GM23338 (cell line): ENCODE results near the gene LRP1B. TPM values are rescaled to one million over a fixed set of nuclear protein-coding genes. Genes with fewer than 3 reads are reported as not detected.

ENCODE experiments used
- ATAC-seq: fragments of 200-7000 bp; cut with Tn5 transposase; 3 replicates; pipeline ENCODE4 v1.9.1; 2020
- DNase-seq: peaks from one replicate; pipeline ENCODE4 v3.0.0-alpha.2; 2015; ENCODE audit warnings: low spot score
- H2AFZ ChIP-seq: fragments of 200-600 bp; sonication (generic); 2 replicates; pipeline ENCODE4 v1.8.0; 2016; ENCODE audit warnings: antibody characterized with exemption, mild to moderate bottlenecking, moderate library complexity
- H3F3A ChIP-seq: fragments of 200-600 bp; sonication (generic); replicated peaks from 2 replicates; pipeline ENCODE4 v1.8.0; 2017; ENCODE audit warnings: antibody characterized with exemption, mixed run types, low read depth
- H3K27ac ChIP-seq: fragments of 200-600 bp; sonication (generic); 2 replicates; pipeline ENCODE4 v1.6.1; 2016; ENCODE audit warnings: low read depth
- H3K27me3 ChIP-seq: fragments of 200-600 bp; sonication (generic); 2 replicates; pipeline ENCODE4 v1.8.0; 2016; ENCODE audit warnings: mild to moderate bottlenecking, mixed run types, moderate library complexity; ENCODE audit not compliant: insufficient read depth
- H3K36me3 ChIP-seq: fragments of 200-600 bp; sonication (generic); 2 replicates; pipeline ENCODE4 v1.8.0; 2016; ENCODE audit warnings: mild to moderate bottlenecking; ENCODE audit not compliant: insufficient read depth
- H3K4me1 ChIP-seq: fragments of 200-600 bp; sonication (generic); 2 replicates; pipeline ENCODE4 v1.8.0; 2016; ENCODE audit warnings: mild to moderate bottlenecking, moderate library complexity; ENCODE audit not compliant: insufficient read depth
- H3K4me2 ChIP-seq: fragments of 200-600 bp; sonication (generic); 2 replicates; pipeline ENCODE4 v1.7.1; 2017; ENCODE audit warnings: mixed run types
- H3K4me3 ChIP-seq: fragments of 200-600 bp; sonication (generic); 2 replicates; pipeline ENCODE4 v1.6.1; 2016; ENCODE audit warnings: mixed run types
- H3K79me2 ChIP-seq: fragments of 200-600 bp; sonication (generic); replicated peaks from 2 replicates; pipeline ENCODE4 v1.8.0; 2017; ENCODE audit warnings: mild to moderate bottlenecking; ENCODE audit not compliant: insufficient read depth
- H3K9me2 ChIP-seq: fragments of 200-600 bp; sonication (generic); 2 replicates; pipeline ENCODE4 v1.8.0; 2017; ENCODE audit not compliant: insufficient read depth
- H4K20me1 ChIP-seq: fragments of 200-600 bp; sonication (generic); replicated peaks from 2 replicates; pipeline ENCODE4 v1.8.0; 2017; ENCODE audit warnings: mild to moderate bottlenecking; ENCODE audit not compliant: insufficient read depth
- H3K27ac Mint-ChIP-seq: 2 replicates; pipeline ENCODE4 v1.8.0; 2020; ENCODE audit warnings: inconsistent platforms, mild to moderate bottlenecking, moderate library complexity, mixed read lengths
- H3K27me3 Mint-ChIP-seq: 3 replicates; pipeline ENCODE4 v1.8.0; 2022; ENCODE audit warnings: low read depth, mild to moderate bottlenecking, moderate library complexity, mixed read lengths, inconsistent platforms; ENCODE audit not compliant: insufficient read depth, poor library complexity
- H3K36me3 Mint-ChIP-seq: 3 replicates; pipeline ENCODE4 v1.8.0; 2021; ENCODE audit warnings: low read depth, mild to moderate bottlenecking, inconsistent platforms, moderate library complexity, mixed read lengths
- H3K4me1 Mint-ChIP-seq: 3 replicates; pipeline ENCODE4 v1.8.0; 2020; ENCODE audit warnings: mild to moderate bottlenecking, inconsistent platforms, mixed read lengths
- H3K4me3 Mint-ChIP-seq: 3 replicates; pipeline ENCODE4 v1.8.0; 2021; ENCODE audit warnings: moderate library complexity, mild to moderate bottlenecking, inconsistent platforms, mixed read lengths
- H3K9me3 Mint-ChIP-seq: 3 replicates; pipeline ENCODE4 v1.8.0; 2020; ENCODE audit warnings: moderate library complexity, mild to moderate bottlenecking, inconsistent platforms, mixed read lengths
- CREB1 ChIP-seq: fragments of 250-450 bp; sonication (Bioruptor Pico); IDR thresholded peaks from 2 replicates; pipeline ENCODE4 v1.5.0; 2020; ENCODE audit warnings: low read depth, mild to moderate bottlenecking, moderate library complexity
- JUNB ChIP-seq: IDR thresholded peaks from one replicate; pipeline ENCODE4 v1.6.1; 2016; ENCODE audit warnings: antibody characterized with exemption; ENCODE audit not compliant: unreplicated experiment
- NANOG ChIP-seq: IDR thresholded peaks from 2 replicates; pipeline ENCODE4 v1.6.1; 2016; ENCODE audit warnings: antibody characterized with exemption, borderline replicate concordance
- POLR2AphosphoS5 ChIP-seq: IDR thresholded peaks from 2 replicates; pipeline ENCODE4 v1.6.1; 2016; ENCODE audit warnings: antibody characterized with exemption, low read depth
- REST ChIP-seq: IDR thresholded peaks from one replicate; pipeline ENCODE4 v1.6.1; 2018; ENCODE audit warnings: antibody characterized with exemption; ENCODE audit not compliant: unreplicated experiment
- STAT1 ChIP-seq: IDR thresholded peaks from one replicate; pipeline ENCODE4 v1.6.1; 2016; ENCODE audit warnings: antibody characterized with exemption; ENCODE audit not compliant: unreplicated experiment
- ZNF114 ChIP-seq: fragments of 250-450 bp; sonication (Bioruptor Pico); IDR thresholded peaks from 2 replicates; pipeline ENCODE4 v1.5.0; 2020; ENCODE audit warnings: mild to moderate bottlenecking, moderate library complexity
- ZNF331 ChIP-seq: fragments of 250-450 bp; sonication (Bioruptor Pico); IDR thresholded peaks from 2 replicates; pipeline ENCODE4 v1.5.0; 2020; ENCODE audit warnings: low read depth, mild to moderate bottlenecking, moderate library complexity
- ZNF462 ChIP-seq: fragments of 250-450 bp; sonication (Bioruptor Pico); IDR thresholded peaks from 2 replicates; pipeline ENCODE4 v1.5.0; 2020; ENCODE audit warnings: mild to moderate bottlenecking, moderate library complexity
- polyA plus RNA-seq: library from polyadenylated mRNA; unstranded; fragments of >200 nt; fragmentation: Nextera tagmentation; extraction: Ambion mirVana; gene quantifications from 2 replicates; pipeline ENCODE4 v1.2.1, GENCODE V29; 2016
- total RNA-seq: library from RNA; depleted of rRNA; stranded (reverse); fragments of >200 nt; shearing (Covaris generic); gene quantifications from 2 replicates; pipeline ENCODE4 v1.2.3, GENCODE V29; 2014

Gene LRP1B
- total and polyA plus RNA-seq, 2 experiments from 2014 or later, result 0.15 to 0.97 TPM

GRCh38 chr2:140491876-140492275 lies 1638.9 kb downstream of the LRP1B start (continued):
- TF ChIP-seq ZNF462 (CRISPR knock-in tag) (no peak), NANOG (no peak)

- H3K9me2 ChIP-seq, result no peaks in the 10 kb centered on the region
- H3K27ac ChIP-seq, result no peak overlapping the region
- TF ChIP-seq JUNB (no peak), NANOG (no peak), STAT1 (no peak), REST (no peak), POLR2AphosphoS5 (no peak), ZNF331 (CRISPR knock-in tag) (no peak), ZNF114 (CRISPR knock-in tag) (no peak), CREB1 (CRISPR knock-in tag) (no peak)
Measured at GRCh38 chr2:140489193-140489592, 1641.6 kb downstream of the LRP1B start.

More at GRCh38 chr2:140489193-140489592, 1641.6 kb downstream of the LRP1B start:
- H3K9me3 Mint-ChIP-seq, result no peaks in the 10 kb centered on the region
- H3K4me3 ChIP-seq, result no peak overlapping the region
- H3K4me1 ChIP-seq, result 0 out of 2 replicates have a peak, but pooled peaks cover 6% of the 10 kb centered on the region
- H4K20me1 ChIP-seq, result no peaks in the 10 kb centered on the region
- no peak overlapping the region for H3K4me3 Mint-ChIP-seq
- H3F3A ChIP-seq, result no peaks in the 10 kb centered on the region
- no peak overlapping the region for H2AFZ ChIP-seq
- no peak overlapping the region for H3K4me2 ChIP-seq
- no peaks in the 10 kb centered on the region for H3K27me3 Mint-ChIP-seq
- no peaks in the 10 kb centered on the region for H3K79me2 ChIP-seq
- peaks cover 12% of the 10 kb centered on the region for H3K4me1 Mint-ChIP-seq
- no peak for DNase-seq
- no peaks in the 10 kb centered on the region for H3K27me3 ChIP-seq
- no peak for ATAC-seq
- H3K36me3 Mint-ChIP-seq, result no peaks in the 10 kb centered on the region
- H3K27ac Mint-ChIP-seq, result no peak overlapping the region
- H3K36me3 ChIP-seq, result no peaks in the 10 kb centered on the region
